Measurements from ENCODE around the gene PPEF1. TPM values are rescaled to one million over a fixed set of nuclear protein-coding genes. Genes with fewer than 3 reads are reported as not detected.
"Not testable (repeated sequence)": the region's sequence is repeated elsewhere in the genome, so short reads cannot be mapped to it uniquely, and the experiment has no call there.

Gene PPEF1
- total RNA-seq, 1 experiment from 2014 or later = 1.6 TPM

DNA sequence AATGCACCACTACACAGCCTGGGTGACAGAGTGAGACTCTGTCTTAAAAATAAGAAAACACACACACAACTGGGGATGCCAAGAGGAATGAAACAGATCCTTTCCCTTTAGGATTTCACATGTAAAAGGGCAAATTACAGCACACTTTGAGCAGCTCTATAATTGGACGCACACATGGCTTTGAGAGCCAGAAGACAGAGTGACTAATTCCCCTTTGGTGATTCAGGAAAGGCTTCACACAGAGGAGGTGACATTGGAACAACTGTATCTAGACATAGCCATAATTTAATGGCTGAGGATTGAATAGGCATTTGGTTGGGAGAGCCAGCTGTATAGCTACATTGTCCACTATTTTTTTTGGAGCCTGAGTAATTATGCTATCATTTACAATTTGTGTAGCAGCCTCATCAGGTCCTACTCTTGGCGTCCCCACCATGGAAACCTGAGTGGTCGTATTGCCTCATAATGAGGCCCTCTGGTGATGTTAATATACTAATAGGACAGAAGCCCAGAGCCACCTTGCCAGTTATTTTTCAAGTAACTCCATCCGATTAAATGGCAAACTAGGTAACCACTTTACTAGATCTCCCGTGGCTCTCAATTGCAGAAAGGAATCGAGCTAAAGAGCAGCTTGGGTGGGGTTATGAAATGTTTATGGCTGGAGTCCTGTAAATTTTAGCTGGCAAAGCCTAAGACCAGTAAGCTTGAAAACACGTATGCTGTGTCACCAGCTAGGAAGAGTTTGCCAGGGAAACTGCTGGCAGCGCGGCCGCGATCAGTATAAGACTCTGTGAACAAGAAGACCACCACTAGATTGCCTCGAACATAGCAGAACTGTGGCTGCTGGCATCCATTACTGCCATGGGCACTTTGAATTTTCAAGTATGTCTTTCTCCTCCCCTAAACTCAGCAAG, 8.5 kb upstream of the PPEF1 start:
- peak; percentile 20 for DNase-seq (ENCODE audit: extremely low read depth, low read depth)

DNA sequence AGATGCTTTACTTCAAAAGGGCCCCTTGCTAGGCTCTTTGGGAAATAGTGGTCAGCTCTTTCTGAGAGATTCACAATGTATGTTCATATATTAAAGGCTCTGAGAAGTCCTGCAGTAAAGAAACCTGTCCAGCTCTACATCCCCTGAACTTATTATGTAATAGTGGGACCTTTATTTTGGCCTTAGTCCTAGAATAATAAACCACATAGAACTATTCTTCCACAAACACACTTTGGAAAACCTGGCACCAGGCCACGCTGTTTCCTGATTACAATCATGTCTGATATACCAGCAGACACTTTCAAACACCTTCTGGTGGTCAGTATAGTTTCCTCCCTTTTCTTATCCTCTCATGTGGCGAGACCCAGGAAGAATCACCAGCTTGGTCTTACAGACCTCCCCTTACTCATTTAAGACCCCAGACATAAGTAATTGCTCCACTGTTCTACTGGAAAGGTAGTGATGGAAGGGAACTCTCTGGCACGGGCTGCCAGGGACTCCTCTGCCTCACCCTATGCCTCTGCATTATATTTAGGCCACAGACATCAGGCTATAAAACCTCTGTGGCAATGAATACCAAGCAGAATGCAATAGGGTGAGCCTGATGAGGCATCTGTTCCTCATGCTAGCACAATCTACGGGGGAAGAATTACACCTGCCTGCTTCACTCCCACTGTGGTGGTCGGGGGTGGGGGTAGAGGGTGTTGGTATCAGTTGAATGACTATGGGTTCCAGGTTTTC, 5.7 kb upstream of the PPEF1 start:
- DNase-seq (ENCODE audit: extremely low read depth, low read depth) = peak; percentile 69

DNA sequence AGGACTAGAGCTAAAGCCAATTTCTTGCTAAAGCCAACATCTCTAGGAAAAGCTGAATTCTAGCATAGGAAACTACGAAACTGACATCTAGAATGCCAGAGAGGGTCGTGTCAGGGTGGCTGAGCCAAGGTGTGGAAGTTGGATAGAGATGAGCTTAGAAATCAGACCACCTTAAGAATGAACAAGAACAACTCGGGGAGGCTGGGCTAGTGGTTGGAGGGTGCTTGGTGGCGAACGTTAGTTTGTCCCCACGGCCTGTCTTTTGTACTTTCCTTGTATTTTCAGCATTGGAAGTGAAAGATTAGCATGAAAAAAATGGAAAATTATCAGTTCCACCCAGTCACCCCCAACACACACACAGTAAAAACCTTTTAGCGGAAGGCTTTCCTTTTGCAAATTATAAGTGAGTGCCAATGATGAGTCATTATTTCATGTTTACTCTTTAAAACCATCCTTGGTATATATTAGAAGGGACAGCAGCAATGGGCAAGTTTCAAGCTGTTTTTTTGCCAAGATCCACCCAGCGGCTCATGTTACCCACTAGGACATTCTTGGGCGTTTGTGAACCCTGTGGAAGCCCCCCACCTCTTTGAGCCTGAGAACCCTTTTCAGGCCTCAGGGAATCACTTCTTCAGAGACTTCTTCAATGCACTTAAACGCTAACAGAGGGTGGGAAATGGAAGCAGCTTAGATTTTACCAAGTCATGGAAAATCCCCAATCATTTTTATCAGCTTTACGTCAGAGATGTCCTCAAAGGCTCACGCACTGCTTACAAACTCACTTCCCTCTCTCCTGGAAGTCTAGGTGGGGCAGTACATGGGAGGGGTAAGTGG, 4.9 kb upstream of the PPEF1 start:
- DNase-seq (ENCODE audit: extremely low read depth, low read depth) = peak; percentile 90

DNA sequence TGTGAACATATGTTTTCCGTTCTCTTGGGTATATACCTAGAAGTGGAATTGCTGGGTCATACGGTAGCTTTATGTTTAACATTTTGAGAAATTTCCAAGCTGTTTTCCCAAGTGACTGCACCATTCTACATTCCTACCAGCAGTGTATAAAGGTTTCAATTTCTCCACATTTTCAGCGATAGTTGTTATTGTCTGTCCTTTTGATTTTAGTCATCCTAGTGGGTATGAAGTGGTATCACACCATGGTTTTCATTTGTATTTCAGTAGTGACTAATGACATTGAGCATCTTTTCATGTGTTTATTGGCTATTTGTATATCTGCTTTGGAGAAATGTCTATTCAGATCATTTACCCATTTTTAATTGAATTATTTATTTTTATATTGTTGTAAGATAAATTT, 2.4 kb downstream of the PPEF1 start:
- DNase-seq (ENCODE audit: extremely low read depth, low read depth) = no peak

DNA sequence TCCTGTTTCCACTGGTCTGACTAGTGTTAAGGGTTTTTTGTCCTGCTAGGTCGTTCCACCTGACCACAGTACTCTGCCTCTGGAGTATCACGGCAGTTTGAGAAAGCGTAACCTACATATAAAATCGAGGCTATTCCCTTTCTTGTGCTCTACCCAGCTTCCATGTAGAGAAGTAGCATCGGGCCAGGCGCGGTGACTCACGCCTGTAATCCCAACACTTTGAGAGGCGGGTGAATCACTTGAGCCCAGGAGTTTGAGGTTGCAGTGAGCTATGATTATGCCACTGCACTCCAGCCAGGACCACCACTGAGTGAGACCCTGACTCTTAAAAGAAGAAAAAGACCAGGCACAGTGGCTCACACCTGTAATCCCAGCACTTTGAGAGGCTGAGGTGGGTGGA, 7.5 kb downstream of the PPEF1 start:
- no peak for DNase-seq (ENCODE audit: extremely low read depth, low read depth)

DNA sequence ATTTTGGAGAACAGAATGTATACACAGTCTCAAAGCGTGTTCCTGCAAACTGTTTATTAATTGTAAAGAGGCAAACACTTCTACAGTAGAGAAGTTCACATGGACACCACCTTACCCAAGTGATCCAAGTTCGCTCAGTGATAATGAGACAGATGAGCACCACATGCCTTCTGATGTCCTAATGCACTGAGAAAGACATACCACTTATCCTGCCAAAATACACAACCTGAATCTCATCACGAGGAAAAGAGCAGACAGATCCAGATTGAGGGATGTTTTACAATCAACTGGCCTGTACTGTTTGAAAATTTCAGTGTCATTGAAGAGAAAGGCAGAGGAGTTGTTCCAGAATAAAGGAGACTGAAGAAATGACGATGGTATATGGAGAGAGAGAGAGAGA, 12.4 kb downstream of the PPEF1 start:
- no peak for DNase-seq (ENCODE audit: extremely low read depth, low read depth)

DNA sequence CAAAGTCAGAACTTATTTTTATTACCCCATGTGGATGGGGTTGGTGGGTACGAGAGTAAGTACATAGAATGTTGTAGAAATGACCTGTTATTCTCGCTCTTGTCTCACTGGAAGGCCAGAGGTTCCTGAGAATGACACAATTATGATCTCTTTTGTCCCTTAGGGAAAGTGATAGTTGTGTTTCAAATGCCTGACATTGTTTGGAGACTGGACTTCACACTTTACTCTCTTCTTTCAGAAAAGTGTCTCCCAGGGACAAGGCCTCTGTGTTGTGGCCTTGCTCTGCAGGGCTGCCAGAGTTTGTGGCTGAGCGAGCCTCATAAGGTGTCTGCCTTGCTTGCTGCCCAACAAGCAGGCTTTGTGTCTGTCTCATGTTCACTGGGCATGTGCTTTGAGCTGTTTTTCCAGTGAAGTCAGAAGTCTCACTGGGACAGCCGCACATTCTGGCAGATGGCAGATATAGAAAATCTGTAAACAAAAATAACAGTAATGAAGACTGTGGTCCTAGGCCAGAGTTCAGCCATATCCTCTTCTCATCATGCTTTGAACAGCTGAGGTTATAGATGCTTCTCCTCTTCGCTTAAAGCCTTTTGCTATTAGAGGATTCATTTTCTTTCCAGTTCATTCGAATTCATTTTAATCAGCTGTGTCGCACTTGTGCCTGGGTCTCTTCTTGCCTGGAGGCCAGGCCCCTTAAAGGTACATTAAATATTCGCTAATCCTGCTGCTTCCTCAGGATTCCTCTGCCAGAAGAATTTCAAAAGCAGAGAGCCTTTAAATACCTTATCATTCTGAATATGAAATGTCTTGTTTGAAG, 14.4 kb downstream of the PPEF1 start:
- no peak for DNase-seq (ENCODE audit: extremely low read depth, low read depth)

DNA sequence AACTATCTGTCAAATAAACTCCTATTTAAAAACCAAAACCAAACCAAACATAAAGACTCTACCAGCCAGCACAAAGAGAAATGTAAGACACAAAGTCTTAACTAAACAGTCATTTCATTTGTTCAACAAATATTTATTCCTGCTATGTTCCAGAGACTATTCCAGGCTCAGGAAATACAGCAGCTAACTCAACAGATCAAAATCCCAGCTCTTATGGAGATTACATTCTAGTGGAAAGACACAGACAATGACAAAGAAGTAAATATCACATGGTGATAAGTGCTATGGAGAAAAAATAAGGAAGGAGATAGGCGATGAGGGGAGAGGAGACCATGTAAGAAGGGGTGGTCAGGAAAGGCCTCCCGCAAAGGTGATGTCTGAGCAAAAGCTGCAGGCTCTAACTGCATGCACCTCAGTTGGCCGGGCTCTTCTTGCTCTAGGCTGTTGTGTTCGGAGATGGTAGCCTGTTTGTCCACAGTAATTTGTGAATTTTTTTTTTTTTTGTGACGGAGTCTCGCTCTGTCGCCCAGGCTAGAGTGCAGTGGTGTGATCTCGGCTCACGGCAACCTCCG, 15.1 kb downstream of the PPEF1 start:
- DNase-seq (ENCODE audit: extremely low read depth, low read depth) = no peak

DNA sequence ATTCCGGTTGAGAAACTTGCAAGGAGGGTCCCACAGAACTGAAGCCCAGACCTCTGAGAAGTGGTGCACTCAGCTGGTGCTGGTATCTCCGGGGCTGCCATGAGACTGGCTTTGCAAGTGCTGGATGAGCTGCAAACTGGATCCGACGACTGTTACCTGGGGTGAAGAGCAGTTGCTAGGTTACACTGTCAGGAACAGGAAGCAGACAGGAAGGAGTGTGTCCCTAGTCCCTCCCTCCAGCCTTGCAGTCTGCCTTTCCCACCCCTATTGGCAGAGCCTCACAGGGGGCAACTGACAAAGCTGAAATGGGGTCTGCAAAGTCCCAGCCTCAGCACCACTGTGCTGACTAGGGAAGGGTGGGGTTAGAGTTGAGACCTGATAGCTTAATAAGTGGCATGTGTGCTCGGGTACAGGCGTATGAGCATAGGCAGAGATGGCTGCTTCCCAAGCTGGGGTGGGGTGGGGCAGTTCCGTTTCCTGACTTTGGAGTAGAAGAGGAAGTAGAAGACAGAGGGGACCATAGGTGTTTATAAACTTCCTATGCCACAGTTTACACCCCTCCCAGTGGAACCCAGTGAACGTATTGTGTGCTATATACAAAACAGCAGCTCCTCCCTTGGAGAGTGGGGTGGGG, 18.0 kb downstream of the PPEF1 start:
- DNase-seq (ENCODE audit: extremely low read depth, low read depth) = no peak

DNA sequence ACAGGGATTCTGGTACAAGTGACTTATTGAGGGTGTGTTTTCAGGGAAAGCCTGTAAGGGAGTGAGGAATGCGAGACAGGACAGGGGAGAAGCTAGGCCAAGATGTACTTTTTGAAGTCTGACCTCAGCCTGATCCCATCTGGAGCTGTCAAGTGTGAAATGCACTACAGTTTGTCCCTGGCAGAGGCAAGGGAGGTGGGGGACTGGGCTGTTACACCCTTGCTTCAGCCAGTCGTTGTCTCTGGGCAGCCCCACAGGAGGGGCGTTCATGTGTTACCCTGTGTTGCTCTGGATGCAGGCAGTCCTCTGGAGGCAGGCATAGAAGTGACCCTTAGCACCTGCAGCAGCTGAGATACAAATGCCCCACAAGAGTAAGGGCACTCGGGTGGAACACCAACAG, 25.8 kb downstream of the PPEF1 start:
- no peak for DNase-seq (ENCODE audit: extremely low read depth, low read depth)

DNA sequence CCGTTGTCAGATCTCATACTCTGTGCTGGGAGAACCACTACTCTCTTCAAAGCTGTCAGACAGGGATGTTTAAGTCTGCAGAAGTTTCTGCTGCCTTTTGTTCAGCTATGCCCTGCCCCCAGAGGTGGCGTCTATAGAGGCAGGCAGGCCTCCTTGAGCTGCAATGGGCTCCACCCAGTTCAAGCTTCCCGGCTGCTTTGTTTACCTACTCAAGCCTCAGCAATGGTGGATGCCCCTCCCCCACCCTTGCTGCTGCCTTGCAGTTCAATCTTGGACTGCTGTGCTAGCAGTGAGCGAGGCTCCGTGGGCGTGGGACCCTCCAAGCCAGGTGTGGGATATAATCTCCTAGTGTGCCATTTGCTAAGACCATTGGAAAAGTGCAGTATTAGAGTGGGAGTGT, 32.2 kb downstream of the PPEF1 start:
- DNase-seq (ENCODE audit: extremely low read depth, low read depth) = peak; percentile 8

DNA sequence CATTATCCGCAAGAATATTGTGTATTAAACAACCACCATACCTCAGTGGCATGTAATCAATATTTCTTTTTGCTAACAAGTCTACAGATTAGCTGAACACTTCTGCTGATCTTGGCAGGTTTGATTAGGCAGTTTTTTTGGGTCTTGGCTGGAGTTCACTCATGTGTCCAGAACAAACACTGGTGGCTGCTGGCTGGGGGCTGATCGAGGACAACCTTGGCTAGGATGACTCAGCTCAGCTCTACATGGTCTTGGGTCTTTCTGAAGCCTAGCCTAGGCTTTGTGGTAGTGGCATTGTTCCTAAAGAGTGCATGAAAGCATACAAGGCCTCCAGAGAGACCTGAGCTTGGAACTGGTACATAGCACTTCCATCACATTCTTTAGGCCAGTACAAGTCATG, 41.1 kb downstream of the PPEF1 start:
- no peak for DNase-seq (ENCODE audit: extremely low read depth, low read depth)

DNA sequence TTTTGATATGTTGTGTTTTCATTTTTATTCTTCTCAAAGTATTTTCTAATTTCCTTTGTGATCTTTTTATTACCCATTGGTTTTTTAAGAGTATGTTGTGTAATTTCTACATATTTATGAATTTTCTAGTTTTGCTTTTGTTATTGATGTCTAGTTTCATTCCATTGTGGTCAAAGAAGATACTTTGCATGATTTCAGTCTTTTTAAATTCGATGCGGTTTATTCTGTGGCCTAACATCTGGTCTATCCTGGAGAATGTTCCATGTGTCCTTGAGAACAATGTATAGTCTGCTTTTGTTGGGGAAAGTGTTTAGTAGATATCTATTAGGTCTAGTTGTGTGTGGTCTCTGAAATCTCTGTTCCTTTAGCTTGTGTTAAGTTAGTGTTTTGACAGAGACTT, 46.2 kb downstream of the PPEF1 start:
- no peak for DNase-seq (ENCODE audit: extremely low read depth, low read depth)

DNA sequence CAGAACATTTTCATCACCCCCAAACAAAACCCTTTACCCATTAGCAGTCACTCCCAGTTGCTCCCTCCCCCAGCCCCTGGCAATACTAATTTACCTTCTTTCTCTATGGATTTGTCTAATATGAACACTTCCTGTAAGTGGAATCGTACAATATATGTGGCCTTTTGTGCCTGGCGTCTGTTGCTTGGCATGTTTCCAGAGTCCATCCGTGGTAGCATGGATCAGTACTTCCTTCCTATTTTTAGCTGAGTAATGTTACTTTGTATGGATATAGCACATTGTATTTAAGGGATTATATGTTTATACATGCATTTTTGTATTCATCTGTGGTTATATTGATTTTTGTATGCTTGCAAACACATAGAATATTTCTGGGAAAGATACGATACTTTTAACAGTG, 48.2 kb downstream of the PPEF1 start:
- no peak for DNase-seq (ENCODE audit: extremely low read depth, low read depth)

DNA sequence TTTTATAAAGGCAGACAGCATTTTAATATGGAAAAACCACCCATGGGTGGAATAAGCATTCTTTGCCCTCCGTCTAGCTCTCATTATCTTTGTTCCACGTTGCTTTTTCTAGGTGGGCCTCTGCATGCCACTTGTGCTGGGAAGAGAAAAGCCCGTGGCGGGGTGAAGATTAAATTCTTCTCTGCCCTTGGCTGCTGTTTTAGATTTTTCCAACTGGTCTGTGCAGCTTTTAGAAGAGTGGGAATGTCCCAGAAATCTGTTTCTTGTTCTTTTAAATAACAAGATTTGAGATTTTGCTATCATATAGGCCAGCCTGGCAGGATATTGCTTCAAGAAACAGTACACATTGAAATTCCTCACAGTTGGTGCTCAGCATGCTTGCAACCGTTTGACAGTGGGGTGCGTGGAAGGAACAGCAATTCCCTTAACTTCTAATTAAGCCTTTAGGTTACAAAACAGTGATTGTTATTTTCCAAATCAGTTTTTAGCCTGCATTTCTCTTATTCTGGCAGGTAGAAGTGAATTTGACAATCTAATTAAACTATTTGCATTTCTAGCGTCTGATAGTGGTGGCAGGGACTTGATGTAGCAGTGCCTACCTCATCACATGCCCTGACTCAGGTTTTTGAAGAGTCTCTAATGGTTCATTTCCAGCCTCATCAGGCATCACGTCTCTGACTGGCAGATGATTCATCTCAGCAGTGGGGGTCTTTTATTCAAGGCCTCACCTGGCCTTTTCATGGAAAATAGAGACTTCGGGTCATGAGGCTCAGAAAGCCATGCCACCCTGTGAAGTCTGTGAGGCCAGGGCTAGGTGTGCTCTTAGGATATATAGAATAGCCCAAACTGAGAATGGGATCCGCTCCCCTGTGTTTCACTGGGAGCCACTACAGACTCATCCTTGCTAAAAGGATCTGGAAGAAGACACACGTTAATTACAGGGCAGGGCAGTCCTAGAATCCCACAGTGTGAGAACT, 50.8 kb downstream of the PPEF1 start:
- DNase-seq (ENCODE audit: extremely low read depth, low read depth) = no peak

DNA sequence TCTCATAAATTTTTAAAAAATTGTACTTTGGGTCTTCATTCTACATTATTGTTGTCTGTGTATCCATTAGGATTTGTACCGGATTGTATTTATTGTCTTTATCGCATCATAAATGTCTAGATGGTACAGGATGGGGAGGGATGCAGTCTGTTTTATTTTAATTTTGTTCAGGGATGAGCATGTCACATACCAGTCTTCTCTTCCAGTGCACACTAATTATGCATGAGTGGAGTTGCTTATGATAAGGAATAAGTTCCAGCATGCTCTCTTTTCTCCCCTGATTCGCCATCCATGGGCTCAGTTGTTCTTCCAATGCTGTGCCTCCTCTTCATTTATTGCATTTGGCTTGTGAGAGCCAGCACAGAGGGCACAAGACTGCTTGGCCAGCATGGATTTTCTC, 54.3 kb downstream of the PPEF1 start:
- DNase-seq (ENCODE audit: extremely low read depth, low read depth) = no peak

DNA sequence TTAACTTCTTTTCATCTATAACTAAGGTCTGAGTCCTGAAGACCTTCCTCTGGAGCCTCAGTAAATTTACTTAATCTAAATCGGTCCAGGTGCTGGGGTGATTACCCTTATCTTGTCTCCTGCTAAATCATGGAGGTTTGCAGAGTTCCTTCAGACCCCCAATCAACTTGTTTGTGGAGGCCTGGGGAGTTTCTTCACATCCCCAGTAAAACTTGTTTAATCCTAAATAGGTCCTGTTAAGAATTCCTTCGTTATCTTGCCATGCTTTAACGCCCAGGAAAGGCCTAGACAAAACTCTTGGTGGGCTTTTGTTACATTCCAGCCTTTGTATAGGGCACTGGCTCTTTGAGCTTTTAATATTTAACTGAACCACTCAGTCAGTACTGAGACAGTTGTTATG, 55.7 kb downstream of the PPEF1 start:
- not testable (repeated sequence) for DNase-seq (ENCODE audit: extremely low read depth, low read depth)

DNA sequence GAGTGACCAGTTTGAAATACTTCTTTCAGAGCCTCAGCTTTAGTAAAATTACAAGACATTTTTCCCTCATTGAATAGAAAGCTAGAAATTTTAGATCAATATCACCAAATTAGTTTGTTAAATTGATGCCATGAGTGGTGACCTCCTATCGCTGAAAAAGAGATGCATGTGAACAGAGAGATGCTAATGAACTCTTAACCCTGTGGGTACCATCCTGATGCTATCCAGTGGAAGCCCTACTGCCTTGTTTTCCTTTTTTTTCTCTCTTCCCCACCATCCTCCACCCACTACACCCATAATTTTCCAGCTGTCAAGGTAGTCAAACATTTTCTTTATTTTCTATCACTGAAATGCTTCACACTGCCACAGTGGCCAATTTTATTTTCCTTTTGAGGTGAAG, 61.9 kb downstream of the PPEF1 start:
- no peak for DNase-seq (ENCODE audit: extremely low read depth, low read depth)
